ENCODE measurements around the gene ICA1. TPM values are rescaled to one million over a fixed set of nuclear protein-coding genes. Genes with fewer than 3 reads are reported as not detected.

ICA1 gene
- total RNA-seq, 1 donor from 2014 or later, result 13.1 TPM

DNA sequence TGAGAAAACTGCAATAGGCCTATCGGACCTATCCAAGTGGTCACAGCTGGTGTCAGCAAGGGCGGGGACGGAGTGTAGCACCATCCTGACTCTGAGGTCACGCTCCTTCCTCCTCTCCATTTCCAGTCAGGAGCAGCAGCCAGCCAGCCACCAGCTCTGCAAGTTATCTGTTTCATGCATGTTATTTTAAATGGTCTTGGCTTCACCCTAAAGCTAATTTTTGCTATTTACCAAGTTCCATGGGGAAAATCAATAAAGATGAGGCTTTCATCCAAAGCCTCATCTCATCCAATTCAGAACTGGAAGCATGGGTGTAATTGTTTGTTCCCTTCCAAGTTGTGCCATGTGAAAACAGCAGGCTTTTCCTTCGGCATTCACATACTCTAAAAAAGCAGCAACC, 49.3 kb downstream of the ICA1 start:
- H3K27me3 Mint-ChIP-seq (ENCODE audit: insufficient read depth, low read depth), result no peaks in the 10 kb centered on the region
- H3K9me3 ChIP-seq (ENCODE audit: low read depth), result no peaks in the 10 kb centered on the region
- H3K4me3 Mint-ChIP-seq, result no peak overlapping the region
- H3K4me3 ChIP-seq, result no peak overlapping the region
- H3K9ac ChIP-seq, result no peak overlapping the region
- peaks cover 48% of the 10 kb centered on the region for H3K4me1 Mint-ChIP-seq
- DNase-seq (ENCODE audit: low spot score), result no peak
- peaks cover 31% of the 10 kb centered on the region for H3K4me1 ChIP-seq
- no peak overlapping the region for H3K27ac Mint-ChIP-seq
- no peaks in the 10 kb centered on the region for H3K27me3 ChIP-seq
- H3K27ac ChIP-seq, result no peak overlapping the region
- no peaks in the 10 kb centered on the region for H3K79me2 ChIP-seq (ENCODE audit: low read depth)
- H2AFZ ChIP-seq (replicated peaks), result no peak overlapping the region
- H3K36me3 ChIP-seq, result no peaks in the 10 kb centered on the region
- TF ChIP-seq EZH2 (IDR thresholded peaks at IDR 0.05), result no peak
- TF ChIP-seq, protein P1, sequence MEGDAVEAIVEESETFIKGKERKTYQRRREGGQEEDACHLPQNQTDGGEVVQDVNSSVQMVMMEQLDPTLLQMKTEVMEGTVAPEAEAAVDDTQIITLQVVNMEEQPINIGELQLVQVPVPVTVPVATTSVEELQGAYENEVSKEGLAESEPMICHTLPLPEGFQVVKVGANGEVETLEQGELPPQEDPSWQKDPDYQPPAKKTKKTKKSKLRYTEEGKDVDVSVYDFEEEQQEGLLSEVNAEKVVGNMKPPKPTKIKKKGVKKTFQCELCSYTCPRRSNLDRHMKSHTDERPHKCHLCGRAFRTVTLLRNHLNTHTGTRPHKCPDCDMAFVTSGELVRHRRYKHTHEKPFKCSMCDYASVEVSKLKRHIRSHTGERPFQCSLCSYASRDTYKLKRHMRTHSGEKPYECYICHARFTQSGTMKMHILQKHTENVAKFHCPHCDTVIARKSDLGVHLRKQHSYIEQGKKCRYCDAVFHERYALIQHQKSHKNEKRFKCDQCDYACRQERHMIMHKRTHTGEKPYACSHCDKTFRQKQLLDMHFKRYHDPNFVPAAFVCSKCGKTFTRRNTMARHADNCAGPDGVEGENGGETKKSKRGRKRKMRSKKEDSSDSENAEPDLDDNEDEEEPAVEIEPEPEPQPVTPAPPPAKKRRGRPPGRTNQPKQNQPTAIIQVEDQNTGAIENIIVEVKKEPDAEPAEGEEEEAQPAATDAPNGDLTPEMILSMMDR (IDR thresholded peaks at IDR 0.05), result no peak
- TF ChIP-seq EZH2phosphoT487 (IDR thresholded peaks at IDR 0.05), result no peak
- no peaks in the 10 kb centered on the region for H4K20me1 ChIP-seq (ENCODE audit: low read depth)
- no peak overlapping the region for H3K4me2 ChIP-seq
- H3K9me3 Mint-ChIP-seq, result no peaks in the 10 kb centered on the region
- H3K36me3 Mint-ChIP-seq, result no peaks in the 10 kb centered on the region
- H3F3A ChIP-seq (ENCODE audit: low read depth), result no peaks in the 10 kb centered on the region

DNA sequence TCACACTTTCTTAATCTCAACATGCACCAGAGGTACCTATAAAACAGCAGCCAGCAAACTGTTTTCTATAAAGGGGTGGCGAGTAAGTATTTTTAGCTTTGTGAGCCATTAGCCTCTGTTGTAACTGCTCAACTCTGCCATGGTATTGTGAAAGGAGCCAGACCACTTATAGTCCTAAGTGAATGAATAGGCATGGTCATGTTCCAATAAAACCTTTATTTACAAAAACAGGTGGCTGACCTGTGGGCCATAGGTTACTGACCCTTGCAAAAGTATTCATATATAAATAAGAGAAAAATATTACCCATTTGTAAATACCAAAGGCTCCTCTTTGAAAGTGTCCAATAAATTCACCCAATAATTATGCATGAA, 50.3 kb downstream of the ICA1 start:
- H4K20me1 ChIP-seq (ENCODE audit: low read depth), result no peaks in the 10 kb centered on the region
- H3K4me1 ChIP-seq, result peaks cover 35% of the 10 kb centered on the region
- DNase-seq (ENCODE audit: low spot score), result no peak
- no peak overlapping the region for H2AFZ ChIP-seq (replicated peaks)
- no peaks in the 10 kb centered on the region for H3K36me3 ChIP-seq
- no peak overlapping the region for H3K4me2 ChIP-seq
- H3K9me3 Mint-ChIP-seq, result no peaks in the 10 kb centered on the region
- H3K27ac Mint-ChIP-seq, result no peak overlapping the region
- TF ChIP-seq EZH2 (IDR thresholded peaks at IDR 0.05) (no peak), EZH2phosphoT487 (IDR thresholded peaks at IDR 0.05) (no peak)
- H3K4me1 Mint-ChIP-seq, result peaks cover 50% of the 10 kb centered on the region
- no peak overlapping the region for H3K4me3 ChIP-seq
- no peak overlapping the region for H3K9ac ChIP-seq
- H3F3A ChIP-seq (ENCODE audit: low read depth), result no peaks in the 10 kb centered on the region
- no peaks in the 10 kb centered on the region for H3K27me3 Mint-ChIP-seq (ENCODE audit: insufficient read depth, low read depth)
- H3K27ac ChIP-seq, result no peak overlapping the region
- no peaks in the 10 kb centered on the region for H3K36me3 Mint-ChIP-seq
- H3K9me3 ChIP-seq (ENCODE audit: low read depth), result no peaks in the 10 kb centered on the region
- H3K27me3 ChIP-seq, result no peaks in the 10 kb centered on the region
- H3K4me3 Mint-ChIP-seq, result no peak overlapping the region
- no peaks in the 10 kb centered on the region for H3K79me2 ChIP-seq (ENCODE audit: low read depth)

- H3K27me3 ChIP-seq, result no peaks in the 10 kb centered on the region
- no peaks in the 10 kb centered on the region for H3K27me3 Mint-ChIP-seq (ENCODE audit: insufficient read depth, low read depth)
- H3K9me3 ChIP-seq (ENCODE audit: low read depth), result no peaks in the 10 kb centered on the region
- TF ChIP-seq EZH2 (IDR thresholded peaks at IDR 0.05) (no peak), EZH2phosphoT487 (IDR thresholded peaks at IDR 0.05) (no peak)
- TF ChIP-seq, protein P1 (IDR thresholded peaks at IDR 0.05), result no peak
- no peak overlapping the region for H3K4me3 ChIP-seq
- no peak overlapping the region for H3K27ac ChIP-seq
- no peaks in the 10 kb centered on the region for H4K20me1 ChIP-seq (ENCODE audit: low read depth)
- H3K9me3 Mint-ChIP-seq, result no peaks in the 10 kb centered on the region
- no peak overlapping the region for H2AFZ ChIP-seq (replicated peaks)
- DNase-seq (ENCODE audit: low spot score), result no peak
- no peak overlapping the region for H3K4me3 Mint-ChIP-seq
- H3K36me3 Mint-ChIP-seq, result no peaks in the 10 kb centered on the region
- H3K4me2 ChIP-seq, result no peak overlapping the region
- no peaks in the 10 kb centered on the region for H3K36me3 ChIP-seq
- peaks cover 54% of the 10 kb centered on the region for H3K4me1 Mint-ChIP-seq
- peaks cover 35% of the 10 kb centered on the region for H3K4me1 ChIP-seq
- no peak overlapping the region for H3K27ac Mint-ChIP-seq
- no peaks in the 10 kb centered on the region for H3K79me2 ChIP-seq (ENCODE audit: low read depth)
- H3F3A ChIP-seq (ENCODE audit: low read depth), result no peaks in the 10 kb centered on the region
- H3K9ac ChIP-seq, result no peak overlapping the region
These were observed 50.9 kb downstream of the ICA1 start for GRCh38 chr7:8210845-8211724.

GRCh38 chr7:8209353-8209752, 52.6 kb downstream of the ICA1 start:
- Histone ChIP-seq H3K9me3 (ENCODE audit: low read depth) (no peaks in the 10 kb centered on the region), H2AFZ (replicated peaks) (no peak overlapping the region), H3K9ac (no peak overlapping the region), H4K20me1 (ENCODE audit: low read depth) (no peaks in the 10 kb centered on the region), H3K27ac (no peak overlapping the region), H3K36me3 (no peaks in the 10 kb centered on the region), H3K79me2 (ENCODE audit: low read depth) (no peaks in the 10 kb centered on the region), H3K4me1 (peaks cover 43% of the 10 kb centered on the region), H3K27me3 (no peaks in the 10 kb centered on the region), H3K4me3 (no peak overlapping the region), H3F3A (ENCODE audit: low read depth) (no peaks in the 10 kb centered on the region), H3K4me2 (no peak overlapping the region)
- no peaks in the 10 kb centered on the region for H3K27me3 Mint-ChIP-seq (ENCODE audit: insufficient read depth, low read depth)
- H3K4me1 Mint-ChIP-seq, result peaks cover 57% of the 10 kb centered on the region
- no peak for DNase-seq (ENCODE audit: low spot score)
- no peak overlapping the region for H3K4me3 Mint-ChIP-seq
- H3K27ac Mint-ChIP-seq, result peak overlapping the region; percentile 83
- TF ChIP-seq EZH2phosphoT487 (IDR thresholded peaks at IDR 0.05) (no peak), EZH2 (IDR thresholded peaks at IDR 0.05) (no peak)
- TF ChIP-seq, protein P1 (IDR thresholded peaks at IDR 0.05), result no peak
- no peaks in the 10 kb centered on the region for H3K9me3 Mint-ChIP-seq
- no peaks in the 10 kb centered on the region for H3K36me3 Mint-ChIP-seq

Measured in neural progenitor cell (in vitro differentiated cells).